K562 (cell line): Measurements from ENCODE around the gene LIPH. TPM values are rescaled to one million over a fixed set of nuclear protein-coding genes. Genes with fewer than 3 reads are reported as not detected.

Experiments
- ELF1 ChIP-seq: fragments of 200-800 bp; sonication (Bioruptor generic); IDR thresholded peaks from 2 replicates; pipeline ENCODE4 v1.6.1; 2016; ENCODE audit warnings: missing genetic modification characterization, missing compliant biosample characterization
- ERF ChIP-seq: fragments of 450-650 bp; formaldehyde crosslinking; IDR thresholded peaks from 2 replicates; pipeline ENCODE4 v1.4.0; 2020; ENCODE audit warnings: mild to moderate bottlenecking, mixed read lengths
- HMGN3 ChIP-seq: IDR thresholded peaks from 2 replicates; pipeline ENCODE4 v1.6.1; 2011; ENCODE audit warnings: borderline replicate concordance, low read depth, mild to moderate bottlenecking, mixed read lengths, low read length; ENCODE audit not compliant: insufficient read length; ENCODE audit errors: extremely low read depth
- IRF1 ChIP-seq: sonication (generic); formaldehyde crosslinking; IDR thresholded peaks from 2 replicates; pipeline ENCODE4 v1.8.0; 2022; ENCODE audit warnings: missing genetic modification reagents, mild to moderate bottlenecking, borderline replicate concordance
- KLF10 ChIP-seq: fragments of 250-450 bp; sonication (Bioruptor Pico); IDR thresholded peaks from 2 replicates; pipeline ENCODE4 v1.6.1; 2021; ENCODE audit warnings: matching md5 sums
- MAFK ChIP-seq: IDR thresholded peaks from 2 replicates; pipeline ENCODE4 v1.6.1; 2011; ENCODE audit warnings: low read length, improper control_type of control experiment
- MYNN ChIP-seq, 2 experiments: sonication (generic); formaldehyde crosslinking in 1 of 2; IDR thresholded peaks; 2 replicates each; pipeline versions ENCODE4 v1.5.0 to v1.6.1; 2016 to 2020; ENCODE audit warnings: antibody characterized with exemption in 1 of 2, missing genetic modification reagents in 1 of 2
- NCOR1 ChIP-seq: fragments of 450-650 bp; IDR thresholded peaks from 2 replicates; pipeline ENCODE4 v1.6.1; 2016; ENCODE audit warnings: mild to moderate bottlenecking, moderate library complexity
- PCBP1 ChIP-seq: fragments of 200-400 bp; formaldehyde crosslinking; IDR thresholded peaks from 2 replicates; pipeline ENCODE4 v1.6.1; 2018; ENCODE audit warnings: mild to moderate bottlenecking, low read depth, low read length; ENCODE audit not compliant: poor library complexity, severe bottlenecking
- RFX7 ChIP-seq: fragments of 250-450 bp; sonication (Bioruptor Pico); IDR thresholded peaks from 2 replicates; pipeline ENCODE4 v1.5.1; 2021; ENCODE audit warnings: mild to moderate bottlenecking
- TCFL5 ChIP-seq: fragments of 250-450 bp; sonication (Bioruptor Pico); conservative IDR thresholded peaks from 2 replicates; pipeline ENCODE4 v1.6.1; 2021; ENCODE audit warnings: mild to moderate bottlenecking, moderate library complexity, matching md5 sums
- ZBED1 ChIP-seq: IDR thresholded peaks from 2 replicates; pipeline ENCODE4 v1.6.1; 2014
- ZNF175 ChIP-seq: fragments of 200-800 bp; sonication (Bioruptor generic); IDR thresholded peaks from 2 replicates; pipeline ENCODE4 v1.6.1; 2016; ENCODE audit warnings: low read depth, mild to moderate bottlenecking, missing genetic modification characterization, missing compliant biosample characterization
- polyA plus RNA-seq, 8 experiments: library from polyadenylated mRNA; depleted of rRNA in 4 of 8; stranded (reverse) in 5 of 8; unstranded in 3 of 8; fragments of >200 nt; fragmentation: Nextera tagmentation in 2 of 8; fragmentation: Illumina TruSeq in 1 of 8; extraction: Ambion mirVana in 2 of 8; extraction: Trizol in 1 of 8; gene quantifications; 2 replicates each; pipeline versions ENCODE4 v1.2.1 to v1.2.3, GENCODE V29; 2011 to 2014; ENCODE audit warnings: inconsistent platforms in 1 of 8, missing spikeins in 1 of 8
- total RNA-seq, 7 experiments: library from RNA; depleted of rRNA in 6 of 7; stranded (reverse); fragments of >200 nt in 6 of 7; fragmentation: Illumina TruSeq in 2 of 7; extraction: Trizol in 2 of 7; gene quantifications; 2 replicates each; pipeline versions ENCODE4 v1.2.1 to v1.2.3, GENCODE V29; 2011 to 2021; ENCODE audit warnings: low replicate concordance in 1 of 7
- TF ChIP-seq, protein P1 (sequence below), 2 experiments: fragments of 450-650 bp in 1 of 2; sonication (generic) in 1 of 2; formaldehyde crosslinking in 1 of 2; IDR thresholded peaks in 1 of 2; conservative IDR thresholded peaks in 1 of 2; 2 replicates each; pipeline versions ENCODE4 v1.6.1 to v1.8.1; 2016 to 2023; ENCODE audit warnings: mild to moderate bottlenecking in 2 of 2, moderate library complexity in 2 of 2, inconsistent platforms in 1 of 2, missing genetic modification reagents in 1 of 2
- TF ChIP-seq, protein P2 (sequence below): fragments of 250-450 bp; sonication (Bioruptor Pico); IDR thresholded peaks from 2 replicates; pipeline ENCODE4 v1.4.0; 2020; ENCODE audit warnings: mild to moderate bottlenecking, moderate library complexity
- TF ChIP-seq, protein P3 (sequence below): fragments of 250-450 bp; sonication (Bioruptor Pico); IDR thresholded peaks from 2 replicates; pipeline ENCODE4 v1.5.0; 2021; ENCODE audit warnings: mild to moderate bottlenecking, moderate library complexity
- TF ChIP-seq, protein P4 (sequence below): fragments of 450-650 bp; formaldehyde crosslinking; IDR thresholded peaks from 2 replicates; pipeline ENCODE4 v1.4.0; 2022; ENCODE audit warnings: missing genetic modification characterization

Gene LIPH
- total and polyA plus RNA-seq, 9 of the 15 experiments (the other 6 are each of a cell fraction or from before 2014, with no cell fraction given), result 0.73 to 1.8 (median 1.3) TPM

- TF ChIP-seq, protein P1, sequence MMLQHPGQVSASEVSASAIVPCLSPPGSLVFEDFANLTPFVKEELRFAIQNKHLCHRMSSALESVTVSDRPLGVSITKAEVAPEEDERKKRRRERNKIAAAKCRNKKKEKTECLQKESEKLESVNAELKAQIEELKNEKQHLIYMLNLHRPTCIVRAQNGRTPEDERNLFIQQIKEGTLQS (IDR thresholded peaks at IDR 0.05), result peak; percentile 96
- TF ChIP-seq, protein P1 (CRISPR knock-in tag; conservative IDR thresholded peaks at IDR 0.05), result no peak
- TF ChIP-seq PCBP1, result no peak
- TF ChIP-seq, protein P2, sequence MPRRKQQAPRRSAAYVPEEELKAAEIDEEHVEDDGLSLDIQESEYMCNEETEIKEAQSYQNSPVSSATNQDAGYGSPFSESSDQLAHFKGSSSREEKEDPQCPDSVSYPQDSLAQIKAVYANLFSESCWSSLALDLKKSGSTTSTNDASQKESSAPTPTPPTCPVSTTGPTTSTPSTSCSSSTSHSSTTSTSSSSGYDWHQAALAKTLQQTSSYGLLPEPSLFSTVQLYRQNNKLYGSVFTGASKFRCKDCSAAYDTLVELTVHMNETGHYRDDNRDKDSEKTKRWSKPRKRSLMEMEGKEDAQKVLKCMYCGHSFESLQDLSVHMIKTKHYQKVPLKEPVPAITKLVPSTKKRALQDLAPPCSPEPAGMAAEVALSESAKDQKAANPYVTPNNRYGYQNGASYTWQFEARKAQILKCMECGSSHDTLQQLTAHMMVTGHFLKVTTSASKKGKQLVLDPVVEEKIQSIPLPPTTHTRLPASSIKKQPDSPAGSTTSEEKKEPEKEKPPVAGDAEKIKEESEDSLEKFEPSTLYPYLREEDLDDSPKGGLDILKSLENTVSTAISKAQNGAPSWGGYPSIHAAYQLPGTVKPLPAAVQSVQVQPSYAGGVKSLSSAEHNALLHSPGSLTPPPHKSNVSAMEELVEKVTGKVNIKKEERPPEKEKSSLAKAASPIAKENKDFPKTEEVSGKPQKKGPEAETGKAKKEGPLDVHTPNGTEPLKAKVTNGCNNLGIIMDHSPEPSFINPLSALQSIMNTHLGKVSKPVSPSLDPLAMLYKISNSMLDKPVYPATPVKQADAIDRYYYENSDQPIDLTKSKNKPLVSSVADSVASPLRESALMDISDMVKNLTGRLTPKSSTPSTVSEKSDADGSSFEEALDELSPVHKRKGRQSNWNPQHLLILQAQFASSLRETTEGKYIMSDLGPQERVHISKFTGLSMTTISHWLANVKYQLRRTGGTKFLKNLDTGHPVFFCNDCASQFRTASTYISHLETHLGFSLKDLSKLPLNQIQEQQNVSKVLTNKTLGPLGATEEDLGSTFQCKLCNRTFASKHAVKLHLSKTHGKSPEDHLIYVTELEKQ, result no peak
- no peak for TF ChIP-seq ZNF175 (CRISPR knock-in tag)
- no peak for TF ChIP-seq RFX7 (CRISPR knock-in tag)
- no peak for TF ChIP-seq ELF1 (tag)
- TF ChIP-seq, protein P3, sequence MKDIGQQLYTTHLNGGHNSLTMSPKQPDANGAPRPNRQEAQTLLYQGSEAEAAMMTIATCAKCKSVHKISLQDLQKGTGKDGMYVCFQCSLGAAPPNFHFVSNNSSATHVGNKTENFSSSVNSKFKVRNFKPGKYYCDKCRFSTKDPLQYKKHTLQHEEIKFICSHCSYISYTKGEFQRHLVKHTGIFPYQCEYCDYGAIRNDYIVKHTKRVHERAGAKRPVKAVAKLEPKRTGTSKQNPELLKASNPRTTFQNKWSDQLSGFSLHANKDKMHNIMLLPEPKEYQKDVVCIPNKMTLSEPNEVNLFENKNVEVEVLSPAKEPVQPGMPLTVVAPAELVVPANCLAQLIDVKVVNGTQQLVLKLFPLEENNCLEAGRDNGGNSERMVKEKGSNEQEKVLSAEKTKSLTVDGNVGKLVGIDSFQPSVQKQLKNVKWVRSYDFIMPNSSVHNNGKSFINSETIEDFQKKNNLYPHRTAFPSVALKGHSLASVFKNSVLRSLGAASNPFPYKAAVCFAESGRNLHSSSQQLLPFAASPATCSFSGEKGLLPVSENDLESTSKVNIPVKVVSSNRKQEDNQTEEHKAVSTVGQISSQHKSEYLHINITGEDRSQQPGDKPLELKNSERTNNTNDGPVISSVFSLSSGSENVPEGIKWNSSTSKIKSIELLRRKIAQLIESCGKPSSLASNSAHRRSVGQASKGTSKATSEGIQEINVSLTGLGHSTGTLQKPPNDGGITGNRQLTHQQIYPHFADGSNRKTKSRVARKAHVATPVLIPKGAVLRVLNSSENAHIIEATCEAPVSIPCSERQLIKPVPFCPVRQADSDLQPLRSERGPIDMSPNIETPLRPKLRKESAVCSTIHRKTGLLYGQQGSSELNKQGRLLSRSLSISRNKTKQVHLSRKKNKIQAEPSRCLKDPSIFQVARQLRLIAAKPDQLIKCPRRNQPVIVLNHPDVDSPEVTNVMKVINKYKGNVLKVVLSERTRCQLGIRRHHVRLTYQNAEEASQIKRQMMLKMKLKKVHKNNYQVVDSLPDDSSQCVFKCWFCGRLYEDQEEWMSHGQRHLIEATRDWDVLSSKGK (CRISPR knock-in tag), result no peak
- TF ChIP-seq MAFK, result peak; percentile 62; the same call in 1 of the 2 replicates
- no peak for TF ChIP-seq HMGN3
- TF ChIP-seq ZBED1, result no peak
- TF ChIP-seq, protein P4, sequence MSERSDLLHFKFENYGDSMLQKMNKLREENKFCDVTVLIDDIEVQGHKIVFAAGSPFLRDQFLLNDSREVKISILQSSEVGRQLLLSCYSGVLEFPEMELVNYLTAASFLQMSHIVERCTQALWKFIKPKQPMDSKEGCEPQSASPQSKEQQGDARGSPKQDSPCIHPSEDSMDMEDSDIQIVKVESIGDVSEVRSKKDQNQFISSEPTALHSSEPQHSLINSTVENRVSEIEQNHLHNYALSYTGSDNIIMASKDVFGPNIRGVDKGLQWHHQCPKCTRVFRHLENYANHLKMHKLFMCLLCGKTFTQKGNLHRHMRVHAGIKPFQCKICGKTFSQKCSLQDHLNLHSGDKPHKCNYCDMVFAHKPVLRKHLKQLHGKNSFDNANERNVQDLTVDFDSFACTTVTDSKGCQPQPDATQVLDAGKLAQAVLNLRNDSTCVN (CRISPR knock-in tag), result no peak
- TF ChIP-seq MYNN (IDR thresholded peaks at IDR 0.05), result peak; percentile 65; the same call in 1 of the 2 replicates
- no peak for TF ChIP-seq MYNN (CRISPR knock-in tag; IDR thresholded peaks at IDR 0.05)
- TF ChIP-seq TCFL5 (CRISPR knock-in tag), result no peak
- peak; percentile 69 for TF ChIP-seq NCOR1
- no peak for TF ChIP-seq ERF (CRISPR knock-in tag)
- TF ChIP-seq KLF10 (CRISPR knock-in tag), result no peak
- TF ChIP-seq IRF1 (CRISPR knock-in tag), result no peak
Measured at GRCh38 chr3:185473290-185473815, 79.0 kb downstream of the LIPH start (continued).
